HepG2 (cell line): ENCODE measurements around the gene CTNNA2. TPM values are rescaled to one million over a fixed set of nuclear protein-coding genes. Genes with fewer than 3 reads are reported as not detected.

Experiments used
- ATAC-seq: fragments of 200-7000 bp; cut with Tn5 transposase; 3 replicates; pipeline ENCODE4 v1.9.1; 2020; ENCODE audit warnings: mild to moderate bottlenecking, moderate library complexity
- BruUV-seq: library from RNA; stranded (reverse); fragments of 400-500 nt; replicated peaks from 2 replicates; lab custom pipeline; 2021; lab: Mats Ljungman, UMichigan
- CTCF ChIA-PET: fragments of 300-600 bp; formaldehyde crosslinking; extraction: SDS; loops from one replicate; lab custom pipeline; 2021; ENCODE audit warnings: low total read pairs, inconsistent platforms, low intra/inter-chr PET ratio; lab: Yijun Ruan, JAX
- POLR2A ChIA-PET: fragments of 350-600 bp; sonication (Branson Sonifier 250); formaldehyde crosslinking; loops from one replicate; lab custom pipeline; 2020; ENCODE audit warnings: antibody characterized with exemption, inconsistent platforms; lab: Yijun Ruan, JAX
- DNase-seq: peaks from one replicate; pipeline ENCODE4 v3.0.0-alpha.2; 2015; ENCODE audit warnings: low spot score
- FAIRE-seq: peaks from 3 replicates; lab custom pipeline; 2011; peaks lifted over from hg19 to GRCh38; lab: Jason Lieb, UNC
- H2AFZ ChIP-seq: one replicate; pipeline ENCODE4 v1.6.1; 2011; ENCODE audit warnings: low read length, inconsistent platforms
- H3K27ac ChIP-seq: fragments of 300-600 bp; 3 replicates; pipeline ENCODE4 v1.8.0; 2011; ENCODE audit warnings: mixed run types, mild to moderate bottlenecking, mixed read lengths, low read length, inconsistent platforms; ENCODE audit not compliant: insufficient read depth; ENCODE audit errors: extremely low read length
- H3K27me3 ChIP-seq, 2 experiments: fragments of 200-600 bp in 1 of 2; 2 replicates in 1 of 2; 3 replicates in 1 of 2; pipeline versions ENCODE4 v1.6.0 to v1.8.0; 2011; ENCODE audit warnings: low read length in 2 of 2, mild to moderate bottlenecking in 2 of 2, moderate library complexity in 2 of 2, inconsistent platforms in 1 of 2; ENCODE audit not compliant: insufficient read depth in 2 of 2, control insufficient read depth in 1 of 2
- H3K36me3 ChIP-seq, 2 experiments: fragments of 200-600 bp in 1 of 2; replicated peaks in 1 of 2; 2 replicates in 1 of 2; 3 replicates in 1 of 2; pipeline versions ENCODE4 v1.5.1 to v1.8.0; 2011; ENCODE audit warnings: low read length in 2 of 2, inconsistent platforms in 1 of 2; ENCODE audit not compliant: insufficient read depth in 2 of 2, control insufficient read depth in 1 of 2
- H3K4me1 ChIP-seq: 2 replicates; pipeline ENCODE4 v1.5.1; 2012; ENCODE audit warnings: low read length, inconsistent platforms; ENCODE audit not compliant: insufficient read depth
- H3K4me2 ChIP-seq: 2 replicates; pipeline ENCODE4 v1.6.0; 2011; ENCODE audit warnings: low read depth, low read length, inconsistent platforms
- H3K4me3 ChIP-seq, 3 experiments: fragments of 200-600 bp in 1 of 3; sonication (generic), shearing (Covaris generic) in 1 of 3; replicated peaks in 1 of 3; 2 replicates each; pipeline ENCODE4 v1.5.1; 2011 to 2016; ENCODE audit warnings: low read length in 3 of 3, inconsistent platforms in 2 of 3, low read depth in 2 of 3, mild to moderate bottlenecking in 2 of 3, control low read depth in 1 of 3, mixed read lengths in 1 of 3; ENCODE audit not compliant: insufficient read depth in 1 of 3
- H3K79me2 ChIP-seq: one replicate; pipeline ENCODE4 v1.6.1; 2011; ENCODE audit warnings: low read length, inconsistent platforms; ENCODE audit not compliant: insufficient read depth
- H3K9ac ChIP-seq: 2 replicates; pipeline ENCODE4 v1.6.0; 2011; ENCODE audit warnings: mild to moderate bottlenecking, low read depth, low read length, inconsistent platforms; ENCODE audit not compliant: insufficient read depth
- H3K9me3 ChIP-seq: 2 replicates; pipeline ENCODE4 v1.5.1; 2012; ENCODE audit warnings: mild to moderate bottlenecking, low read length
- H4K20me1 ChIP-seq: 2 replicates; pipeline ENCODE4 v1.6.0; 2011; ENCODE audit warnings: inconsistent platforms, mild to moderate bottlenecking, low read length, moderate library complexity; ENCODE audit not compliant: insufficient read depth
- ASH2L ChIP-seq: fragments of 300-600, 200-600 bp; sonication (generic); IDR thresholded peaks from 2 replicates; pipeline ENCODE4 v1.7.0; 2017; ENCODE audit warnings: low read depth, mild to moderate bottlenecking, moderate library complexity, mixed read lengths, low read length; ENCODE audit not compliant: insufficient read length
- CEBPB ChIP-seq: IDR thresholded peaks from 2 replicates; pipeline ENCODE4 v1.6.1; 2011; ENCODE audit warnings: low read depth, low read length, improper control_type of control experiment, borderline replicate concordance
- CREB3 ChIP-seq: sonication (generic); formaldehyde crosslinking; IDR thresholded peaks from 2 replicates; pipeline ENCODE4 v1.5.0; 2020; ENCODE audit warnings: missing genetic modification reagents
- GTF3A ChIP-seq: sonication (generic); formaldehyde crosslinking; conservative IDR thresholded peaks from 2 replicates; pipeline ENCODE4 v1.4.0; 2020; ENCODE audit warnings: mild to moderate bottlenecking, missing genetic modification reagents
- HMGXB4 ChIP-seq, 2 experiments: sonication (generic) in 1 of 2; formaldehyde crosslinking in 1 of 2; IDR thresholded peaks; 2 replicates each; pipeline versions ENCODE4 v1.4.0 to v1.6.1; 2018 to 2020; ENCODE audit warnings: missing genetic modification reagents in 2 of 2, borderline replicate concordance in 1 of 2, low read depth in 1 of 2, mild to moderate bottlenecking in 1 of 2, missing biosample characterization in 1 of 2
- KLF11 ChIP-seq: IDR thresholded peaks from 2 replicates; pipeline ENCODE4 v1.6.1; 2016; ENCODE audit warnings: missing compliant biosample characterization
- MAFF ChIP-seq: IDR thresholded peaks from 2 replicates; pipeline ENCODE4 v1.6.1; 2011; ENCODE audit warnings: low read depth, low read length, improper control_type of control experiment
- NBN ChIP-seq: fragments of 450-650 bp; conservative IDR thresholded peaks from 2 replicates; pipeline ENCODE4 v1.6.1; 2017
- TBX3 ChIP-seq: fragments of 450-650 bp; IDR thresholded peaks from 2 replicates; pipeline ENCODE4 v1.6.1; 2017; ENCODE audit warnings: antibody characterized with exemption, mild to moderate bottlenecking, inconsistent platforms, borderline replicate concordance
- U2AF2 ChIP-seq: fragments of 200-400 bp; formaldehyde crosslinking; IDR thresholded peaks from 2 replicates; pipeline ENCODE4 v1.6.1; 2017; ENCODE audit warnings: low read depth, mild to moderate bottlenecking, low read length
- ZNF337 ChIP-seq: sonication (generic); formaldehyde crosslinking; IDR thresholded peaks from 2 replicates; pipeline ENCODE4 v1.5.1; 2020; ENCODE audit warnings: missing genetic modification reagents, low read depth, mild to moderate bottlenecking, borderline replicate concordance
- WGBS: methylation state at CpG from one replicate; pipeline ENCODE4 v1.1.6; 2017; ENCODE audit warnings: low lambda C conversion rate; 5-methylcytosine and 5-hydroxymethylcytosine counted together
- in situ Hi-C: cut with HindIII; loops from 2 replicates; pipeline ENCODE4 v1.10.0; 2017; ENCODE audit warnings: low pct_unique_long_range_greater_than_20kb; ENCODE audit not compliant: extremely low pct_ligation_motif_present
- intact Hi-C: fragments of 100-400 bp; cut with micrococcal nuclease; formaldehyde crosslinking; loops from one replicate; pipeline ENCODE4 v1.10.0; 2022; ENCODE audit not compliant: unreplicated experiment
- polyA plus RNA-seq, 8 experiments: library from polyadenylated mRNA; depleted of rRNA in 3 of 8; stranded (reverse) in 7 of 8; unstranded in 1 of 8; fragments of >200 nt; fragmentation: Illumina TruSeq in 4 of 8; extraction: Trizol in 4 of 8; gene quantifications; 2 replicates each; pipeline versions ENCODE4 v1.2.1 to v1.2.3, GENCODE V29; 2011 to 2016; ENCODE audit warnings: low read depth in 4 of 8, missing spikeins in 1 of 8, mixed read lengths in 1 of 8; ENCODE audit not compliant: insufficient read depth in 1 of 8
- total RNA-seq, 5 experiments: library from RNA; depleted of rRNA; stranded (reverse); fragments of >200 nt; fragmentation: Illumina TruSeq; extraction: Trizol; gene quantifications; 2 replicates each; pipeline ENCODE4 v1.2.3, GENCODE V29; 2016; ENCODE audit warnings: low read depth in 1 of 5

Gene CTNNA2
- total and polyA plus RNA-seq, 2 of the 13 experiments (the other 11 are each of a cell fraction or from before 2014, with no cell fraction given) = not detected

- 22% methylated on average over 3 of the region's 3 CpGs for WGBS
- CTCF ChIA-PET = no interaction called here
- ATAC-seq = no peak
Observed at GRCh38 chr2:79789811-79790210, 277.0 kb downstream of the CTNNA2 start.

GRCh38 chr2:79792090-79792489, 279.2 kb downstream of the CTNNA2 start:
- no peaks in the 10 kb centered on the region for H3K79me2 ChIP-seq
- FAIRE-seq (no peak), ATAC-seq (no peak), DNase-seq (no peak)
- no peaks in the 10 kb centered on the region for H4K20me1 ChIP-seq
- ChIA-PET POLR2A (no interaction called here), CTCF (no interaction called here)
- H3K4me1 ChIP-seq = no peaks in the 10 kb centered on the region
- H3K27ac ChIP-seq = no peak overlapping the region
- no TSS peak for BruUV-seq
- intact Hi-C loops (no loop called here), in situ Hi-C loops (no loop called here)
- H3K4me2 ChIP-seq = no peak overlapping the region
- H3K4me3 ChIP-seq = no peak overlapping the region
- 0% methylated on average over 1 of the region's 1 CpG for WGBS
- no peaks in the 10 kb centered on the region for H3K36me3 ChIP-seq
- no peaks in the 10 kb centered on the region for H3K27me3 ChIP-seq
- no peak overlapping the region for H3K9ac ChIP-seq
- TF ChIP-seq CEBPB = no peak
- no peak for TF ChIP-seq NBN
- TF ChIP-seq U2AF2 = no peak
- no peak for TF ChIP-seq TBX3
- no peak for TF ChIP-seq HMGXB4 (CRISPR knock-in tag; IDR thresholded peaks at IDR 0.05; ENCODE audit: borderline replicate concordance in 1 of 2, low read depth in 1 of 2)
- TF ChIP-seq CREB3 (CRISPR knock-in tag) = no peak
- H3K9me3 ChIP-seq = no peaks in the 10 kb centered on the region
- H2AFZ ChIP-seq = no peak overlapping the region

More at GRCh38 chr2:79789811-79790210, 277.0 kb downstream of the CTNNA2 start:
- no peak overlapping the region for H3K9ac ChIP-seq
- no peak overlapping the region for H2AFZ ChIP-seq
- BruUV-seq = no TSS peak
- no peaks in the 10 kb centered on the region for H3K27me3 ChIP-seq
- H3K36me3 ChIP-seq = no peaks in the 10 kb centered on the region
- FAIRE-seq = no peak
- in situ Hi-C loops (no loop called here), intact Hi-C loops (no loop called here)
- H3K4me3 ChIP-seq = no peak overlapping the region
- POLR2A ChIA-PET = no interaction called here
- no peaks in the 10 kb centered on the region for H3K9me3 ChIP-seq
- no peaks in the 10 kb centered on the region for H3K79me2 ChIP-seq
- H4K20me1 ChIP-seq = no peaks in the 10 kb centered on the region
- no peak for DNase-seq
- H3K27ac ChIP-seq = no peak overlapping the region
- no peaks in the 10 kb centered on the region for H3K4me1 ChIP-seq
- no peak for TF ChIP-seq GTF3A
- TF ChIP-seq ASH2L = no peak
- no peak for TF ChIP-seq MAFF
- no peak for TF ChIP-seq ZNF337
- no peak for TF ChIP-seq KLF11 (CRISPR knock-in tag)
- H3K4me2 ChIP-seq = no peak overlapping the region
